GM19397 (cell line): Measurements from ENCODE around the gene C11orf98.

Experiments used
- ATAC-seq: cut with Tn5 transposase; IDR thresholded peaks from one replicate; pipeline ENCODE4 v1.9.1; 2021; ENCODE audit warnings: mild to moderate bottlenecking, moderate library complexity; ENCODE audit not compliant: unreplicated experiment

The C11orf98 gene

DNA sequence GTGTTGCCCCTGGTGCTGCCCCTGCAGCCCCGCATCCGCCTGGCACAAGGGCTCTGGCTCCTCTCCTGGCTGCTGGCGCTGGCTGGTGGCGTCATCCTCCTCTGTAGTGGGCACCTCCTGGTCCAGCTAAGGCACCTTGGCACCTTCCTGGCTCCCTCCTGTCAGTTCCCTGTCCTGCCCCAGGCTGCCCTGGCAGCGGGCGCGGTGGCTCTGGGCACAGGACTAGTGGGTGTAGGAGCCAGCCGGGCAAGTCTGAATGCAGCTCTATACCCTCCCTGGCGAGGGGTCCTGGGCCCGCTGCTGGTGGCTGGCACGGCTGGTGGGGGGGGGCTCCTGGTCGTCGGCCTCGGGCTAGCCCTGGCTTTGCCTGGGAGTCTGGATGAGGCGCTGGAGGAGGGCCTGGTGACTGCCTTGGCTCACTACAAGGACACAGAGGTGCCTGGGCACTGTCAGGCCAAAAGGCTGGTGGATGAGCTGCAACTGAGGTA lies 51.7 kb downstream of the C11orf98 start:
- ATAC-seq, result no peak
